ENCODE results near the gene CDH20. TPM values are rescaled to one million over a fixed set of nuclear protein-coding genes. Genes with fewer than 3 reads are reported as not detected.

Gene CDH20
- total RNA-seq, 6 experiments from 2014 or later = not detected

GRCh38 chr18:61292280-61293035, 40.8 kb upstream of the CDH20 start:
- H3K27me3 ChIP-seq = no peaks in the 10 kb centered on the region
- DNase-seq (no peak), ATAC-seq (no peak)
- H3K4me1 ChIP-seq = no peaks in the 10 kb centered on the region
- intact Hi-C loops (cut with DNase I) = no loop called here
- no peaks in the 10 kb centered on the region for H3K9me3 ChIP-seq
- H3K4me3 ChIP-seq = no peak overlapping the region
- no peak overlapping the region for H3K27ac ChIP-seq
- no peaks in the 10 kb centered on the region for H3K36me3 ChIP-seq
- WGBS (ENCODE audit: insufficient coverage, low coverage, low lambda C conversion rate, missing lambda C conversion rate) = 45% methylated on average over 4 of the region's 4 CpGs
- TF ChIP-seq CTCF (IDR thresholded peaks at IDR 0.05) = no peak
- no peak for TF ChIP-seq POLR2A (IDR thresholded peaks at IDR 0.05)

- 60% methylated on average over 1 of the region's 1 CpG for WGBS (ENCODE audit: insufficient coverage, low coverage, low lambda C conversion rate, missing lambda C conversion rate)
- no peak for ATAC-seq
- TF ChIP-seq CTCF (IDR thresholded peaks at IDR 0.05) (no peak), POLR2A (IDR thresholded peaks at IDR 0.05) (no peak)
- Histone ChIP-seq H3K9me3 (no peaks in the 10 kb centered on the region), H3K36me3 (no peaks in the 10 kb centered on the region), H3K4me3 (no peak overlapping the region), H3K27me3 (no peaks in the 10 kb centered on the region), H3K4me1 (no peaks in the 10 kb centered on the region), H3K27ac (no peak overlapping the region)
- no peak for DNase-seq
- intact Hi-C loops (cut with DNase I) = no loop called here
Observed at GRCh38 chr18:61295153-61295552, 38.1 kb upstream of the CDH20 start.

GRCh38 chr18:61308004-61308403, 25.2 kb upstream of the CDH20 start:
- DNase-seq (no peak), ATAC-seq (no peak)
- Histone ChIP-seq H3K4me1 (no peaks in the 10 kb centered on the region), H3K9me3 (no peaks in the 10 kb centered on the region), H3K27me3 (no peaks in the 10 kb centered on the region), H3K4me3 (no peak overlapping the region), H3K27ac (no peak overlapping the region), H3K36me3 (no peaks in the 10 kb centered on the region)
- intact Hi-C loops (cut with DNase I) = no loop called here
- WGBS (ENCODE audit: insufficient coverage, low coverage, low lambda C conversion rate, missing lambda C conversion rate) = 37% methylated on average over 3 of the region's 3 CpGs
- TF ChIP-seq CTCF (IDR thresholded peaks at IDR 0.05) = no peak
- no peak for TF ChIP-seq POLR2A (IDR thresholded peaks at IDR 0.05)

DNA sequence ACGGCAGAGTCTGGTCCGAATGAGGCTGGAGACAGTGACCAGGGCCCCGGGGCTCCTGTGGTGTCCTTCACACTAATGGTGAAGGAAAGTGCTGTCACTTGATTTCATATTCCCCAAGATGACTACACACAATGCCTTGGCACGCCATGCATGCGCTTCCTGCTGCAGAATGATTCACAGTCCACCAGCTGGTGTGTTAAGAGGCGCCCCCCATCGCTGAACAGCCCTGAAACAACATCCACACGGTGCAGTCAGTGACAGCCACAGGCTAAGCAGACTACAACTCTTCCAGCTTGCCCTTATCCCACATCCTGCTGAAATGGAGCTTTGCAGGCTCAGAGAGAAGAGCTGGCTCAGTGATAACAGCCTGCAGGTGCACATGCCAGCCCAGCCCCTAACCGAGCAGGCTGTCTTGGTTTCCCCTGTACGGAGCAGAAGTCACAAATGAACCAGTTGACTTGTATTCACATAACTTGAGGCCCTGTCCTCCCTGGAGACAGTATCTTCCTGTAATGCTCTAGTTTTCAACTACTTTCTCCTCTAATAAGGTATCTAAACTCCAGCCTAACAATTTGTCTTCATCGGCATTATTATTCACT, 24.3 kb upstream of the CDH20 start:
- ATAC-seq (peak in 1 of 4 donors; percentile 10), DNase-seq (no peak)
- Histone ChIP-seq H3K9me3 (no peaks in the 10 kb centered on the region), H3K4me3 (no peak overlapping the region), H3K36me3 (no peaks in the 10 kb centered on the region), H3K27me3 (no peaks in the 10 kb centered on the region), H3K27ac (no peak overlapping the region), H3K4me1 (no peaks in the 10 kb centered on the region)
- TF ChIP-seq POLR2A (IDR thresholded peaks at IDR 0.05) (no peak), CTCF (IDR thresholded peaks at IDR 0.05) (no peak)
- intact Hi-C loops (cut with DNase I) = no loop called here
- 49% methylated on average over 9 of the region's 11 CpGs for WGBS (ENCODE audit: insufficient coverage, low coverage, low lambda C conversion rate, missing lambda C conversion rate)
